Measurements from ENCODE around the gene DNAH3.

DNA sequence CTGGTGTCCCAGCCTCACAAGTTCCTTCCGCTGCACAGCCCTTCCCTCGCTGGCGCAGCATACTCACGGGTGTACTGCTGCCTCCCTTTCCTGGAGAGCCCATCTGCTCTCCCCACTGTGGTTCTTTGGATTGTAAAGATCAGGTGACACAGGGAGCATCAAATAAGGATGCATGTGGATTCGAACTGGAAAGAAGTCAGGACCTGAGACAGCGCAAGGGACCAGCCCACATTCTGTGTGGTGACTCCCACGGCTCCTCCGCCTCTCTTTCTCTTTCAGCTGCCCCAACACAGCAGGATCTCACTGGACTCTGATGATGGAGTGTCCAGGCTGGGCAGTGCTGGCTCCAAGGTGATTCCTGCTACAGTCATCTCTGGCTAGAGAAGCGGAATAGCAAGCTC is 15.9 kb upstream of the DNAH3 start:
- TF ChIP-seq POLR2A (IDR thresholded peaks at IDR 0.05; ENCODE audit: low read depth, low read length) (no peak), POLR2AphosphoS5 (IDR thresholded peaks at IDR 0.05; ENCODE audit: low read depth, low read length) (no peak)
